Non-pigmented ciliary epithelial cell (primary cell): ENCODE measurements around the gene UCP2.
A peak's percentile ranks its signal among the peaks of the same experiment; 100 is the strongest.

Source experiments
- DNase-seq: peaks from one replicate; pipeline ENCODE4 v3.0.0-alpha.2; 2010; ENCODE audit warnings: low read depth

UCP2 gene, protein sequence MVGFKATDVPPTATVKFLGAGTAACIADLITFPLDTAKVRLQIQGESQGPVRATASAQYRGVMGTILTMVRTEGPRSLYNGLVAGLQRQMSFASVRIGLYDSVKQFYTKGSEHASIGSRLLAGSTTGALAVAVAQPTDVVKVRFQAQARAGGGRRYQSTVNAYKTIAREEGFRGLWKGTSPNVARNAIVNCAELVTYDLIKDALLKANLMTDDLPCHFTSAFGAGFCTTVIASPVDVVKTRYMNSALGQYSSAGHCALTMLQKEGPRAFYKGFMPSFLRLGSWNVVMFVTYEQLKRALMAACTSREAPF

DNA sequence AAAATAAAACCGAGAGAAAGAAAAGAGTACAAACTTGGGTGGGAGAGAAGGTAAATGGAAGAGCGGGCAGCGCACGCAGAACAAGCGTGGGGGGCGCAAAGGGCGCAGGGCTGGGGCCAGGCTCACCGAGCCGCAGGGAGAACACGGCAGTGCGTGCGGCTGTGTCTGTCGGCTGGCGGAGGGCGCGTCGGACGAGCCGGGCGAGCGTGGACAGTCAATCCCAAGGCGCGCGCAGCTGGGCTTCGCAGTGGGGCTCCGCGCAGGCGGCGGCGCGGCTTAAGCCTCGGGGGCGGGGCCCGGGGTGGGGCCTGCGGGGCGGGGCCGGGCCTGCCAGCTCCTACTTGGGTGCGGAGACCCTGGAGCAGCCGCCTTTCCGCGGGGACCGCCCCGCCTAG, at the start of gene UCP2:
Gene UCP2 (minus strand): TSS at position 249 of the 395 bp plus-strand sequence. CDS start 4,465 bp downstream, outside the sequence.
- DNase-seq = no peak

DNA sequence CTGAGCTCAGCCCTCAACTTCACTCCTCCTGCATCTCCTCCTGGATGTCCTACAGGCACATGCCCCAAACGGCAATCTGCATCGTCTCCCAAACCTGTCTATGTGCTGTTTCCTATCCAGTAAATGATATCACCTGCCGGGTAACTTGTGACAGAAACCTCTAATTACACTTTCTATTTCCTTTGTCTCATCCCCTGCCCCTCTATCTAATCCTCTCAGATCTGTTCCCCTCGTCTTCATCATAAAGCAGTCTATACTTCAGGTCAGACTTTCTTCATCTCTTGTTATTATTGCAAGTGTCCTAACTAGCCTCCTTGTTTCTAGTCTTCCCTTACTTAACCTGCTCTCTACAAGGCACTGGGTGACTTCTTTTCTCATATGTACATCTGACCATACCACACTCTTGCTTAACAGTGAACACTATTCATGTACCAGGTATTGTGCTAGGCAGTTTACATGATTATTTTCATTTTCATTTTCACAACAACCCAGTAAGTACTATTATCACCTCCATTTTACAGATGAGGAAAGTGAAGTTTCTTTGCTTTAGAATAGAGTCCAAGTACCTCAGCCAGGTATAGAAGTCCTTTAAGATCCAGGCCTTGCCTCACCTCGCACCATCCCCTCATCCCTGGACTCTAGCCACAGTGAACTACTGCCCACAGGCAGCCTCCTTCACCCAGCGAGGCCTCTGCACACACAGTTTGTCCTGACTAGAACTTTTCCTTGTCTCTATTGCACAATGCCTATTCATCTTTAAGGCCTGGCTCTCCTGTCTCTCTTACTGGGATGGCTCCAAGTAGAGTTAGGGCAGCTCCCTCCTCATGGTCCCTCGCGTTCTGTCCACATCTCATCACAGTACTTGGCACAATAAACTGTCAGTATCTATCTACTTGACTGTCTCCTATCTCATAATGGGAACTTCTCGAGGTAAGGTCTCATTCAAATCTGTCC, 48.4 kb upstream of the UCP2 start:
- DNase-seq = no peak

DNA sequence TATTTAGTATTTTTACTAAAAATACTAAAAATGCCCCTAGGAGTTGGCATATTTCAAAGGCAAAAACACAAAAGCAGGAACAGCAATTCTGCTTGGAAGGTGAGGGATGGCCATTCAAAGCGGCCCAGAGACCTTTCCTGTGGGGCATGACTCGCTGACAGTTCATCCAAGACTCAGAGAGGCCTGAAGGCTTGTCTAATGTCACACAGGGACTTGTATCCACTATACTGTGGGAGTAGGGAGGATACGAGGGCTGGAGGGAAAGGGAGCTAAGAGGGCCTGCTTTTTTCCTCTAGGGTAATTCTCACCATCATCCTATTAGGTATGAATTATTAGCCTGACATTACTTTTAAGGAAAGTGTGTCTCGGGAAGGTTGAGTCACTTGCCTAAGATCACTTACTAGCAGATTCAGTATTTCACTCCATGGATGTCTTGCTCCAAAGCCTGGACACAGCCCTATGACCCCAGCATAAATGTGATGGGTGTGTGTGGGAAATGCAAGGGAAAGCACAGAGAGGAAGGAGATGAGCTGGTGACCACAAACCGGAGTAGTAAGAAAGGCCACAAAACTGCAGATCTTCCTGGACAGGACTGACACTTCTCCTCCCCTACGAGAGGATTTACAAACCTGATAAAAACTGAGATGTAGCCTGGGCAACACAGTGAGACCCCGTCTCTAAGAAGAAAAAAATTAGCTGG, 43.0 kb upstream of the UCP2 start:
- DNase-seq = no peak

DNA sequence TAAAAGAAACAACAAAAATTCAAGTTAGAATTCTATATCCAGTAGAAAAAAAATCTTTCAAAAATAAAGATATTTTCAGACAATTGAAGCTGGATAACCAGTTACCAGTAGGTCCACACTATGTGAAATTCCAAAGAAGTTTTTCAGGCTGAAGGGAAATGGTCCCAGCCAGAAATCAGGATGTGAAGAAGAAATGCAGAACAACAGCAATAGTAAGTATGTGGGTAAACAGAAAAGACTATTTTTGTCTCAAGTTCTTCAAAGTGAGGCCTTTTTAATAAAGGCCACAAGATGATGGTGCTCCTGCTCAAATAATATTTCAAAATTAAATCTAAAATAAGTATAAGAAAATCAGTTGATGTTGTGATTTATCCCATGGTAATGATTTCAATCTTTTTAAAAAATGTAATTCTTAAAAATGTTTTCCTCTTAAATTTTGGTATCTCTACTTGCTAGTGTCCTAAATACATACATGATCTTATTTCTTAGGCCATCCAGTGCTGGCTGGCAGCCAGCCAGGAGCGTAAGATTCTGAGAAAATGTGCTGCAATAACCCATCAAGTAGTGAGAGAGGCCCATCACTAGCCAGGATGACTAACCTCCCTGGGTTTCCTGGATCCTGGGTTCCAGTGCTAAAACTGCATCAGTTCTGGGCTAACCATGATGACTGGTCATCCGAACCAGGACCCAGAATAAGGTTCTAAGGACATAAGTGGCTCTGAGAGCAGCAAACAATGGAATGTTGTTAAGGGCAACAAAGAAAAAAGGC, 41.8 kb upstream of the UCP2 start:
- peak; percentile 43 for DNase-seq

DNA sequence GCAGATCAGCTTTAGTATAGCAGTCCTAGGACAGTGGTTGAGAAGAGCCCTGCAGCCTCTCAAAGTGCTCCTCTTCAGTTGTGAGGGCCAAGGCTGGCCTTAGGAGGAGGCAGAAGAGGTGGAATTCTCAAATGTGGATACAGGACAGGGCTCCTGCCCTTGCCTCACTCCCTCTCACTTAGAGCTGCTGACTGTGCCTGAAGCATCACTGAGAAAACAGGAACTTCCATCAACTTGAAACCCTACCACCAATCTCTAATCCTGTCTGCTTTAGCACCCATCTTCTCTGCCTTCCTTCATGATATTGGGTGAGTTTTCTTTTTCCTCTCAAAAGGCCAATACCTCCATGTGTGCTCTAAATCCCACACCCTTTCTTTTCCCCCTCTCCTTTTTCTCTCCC, 40.6 kb upstream of the UCP2 start:
- DNase-seq = no peak

DNA sequence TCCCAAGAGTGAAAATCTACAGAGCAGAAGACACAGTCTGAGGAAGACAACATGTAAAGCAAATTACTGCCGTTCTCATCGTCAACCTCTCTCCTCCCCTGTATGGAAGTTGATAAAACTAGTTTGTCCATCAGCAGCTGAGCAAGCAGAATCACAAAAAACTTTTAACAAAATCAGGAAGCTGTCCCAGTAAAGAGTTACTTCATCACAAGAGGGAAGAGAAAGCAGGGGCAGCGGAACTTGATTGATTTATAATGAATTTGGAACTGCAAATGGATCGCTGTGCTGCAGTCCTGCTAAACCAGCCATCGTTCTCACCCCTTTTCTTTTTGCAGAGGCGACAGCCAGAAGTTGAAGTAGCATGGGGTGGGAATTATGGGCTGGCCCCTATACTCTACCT, 39.9 kb upstream of the UCP2 start:
- DNase-seq = no peak

DNA sequence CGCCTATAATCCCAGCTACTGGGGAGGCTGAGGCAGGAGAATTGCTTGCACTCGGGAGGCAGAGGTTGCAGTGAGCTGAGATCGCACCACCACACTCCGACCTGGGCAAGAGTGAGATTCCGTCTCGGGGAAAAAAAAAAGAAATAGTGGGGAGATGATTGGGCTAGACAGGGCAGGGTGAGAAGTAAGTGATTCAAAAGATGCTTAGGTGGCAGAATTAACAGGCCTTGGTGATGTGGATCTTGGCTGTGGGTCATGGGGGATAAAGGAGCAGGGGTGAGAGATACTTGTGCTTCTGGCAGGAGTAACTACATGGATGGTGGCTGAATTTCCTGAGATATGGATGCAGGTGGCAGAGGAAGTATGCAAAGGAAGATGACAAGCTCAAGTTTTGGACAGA, 39.4 kb upstream of the UCP2 start:
- DNase-seq = no peak

DNA sequence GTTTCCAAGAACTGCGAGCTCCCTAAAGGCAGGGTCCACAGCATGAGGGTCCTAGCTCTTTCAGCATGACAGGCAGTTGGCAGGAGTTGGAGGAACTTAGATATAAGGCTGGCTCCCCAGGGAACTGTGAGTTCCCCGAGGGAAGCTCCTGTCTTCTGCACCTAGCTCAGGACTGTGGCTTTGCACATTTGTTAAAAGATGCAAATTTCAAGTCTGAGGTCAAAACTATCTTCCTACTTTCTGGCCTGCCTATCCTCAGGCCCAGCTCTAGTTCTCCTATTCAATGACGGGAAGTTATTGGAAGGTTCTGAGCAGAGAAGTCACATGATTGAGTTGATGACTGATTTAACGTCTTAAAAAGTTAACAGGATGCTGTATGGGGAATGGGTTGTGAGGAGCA, 37.9 kb upstream of the UCP2 start:
- DNase-seq = no peak

DNA sequence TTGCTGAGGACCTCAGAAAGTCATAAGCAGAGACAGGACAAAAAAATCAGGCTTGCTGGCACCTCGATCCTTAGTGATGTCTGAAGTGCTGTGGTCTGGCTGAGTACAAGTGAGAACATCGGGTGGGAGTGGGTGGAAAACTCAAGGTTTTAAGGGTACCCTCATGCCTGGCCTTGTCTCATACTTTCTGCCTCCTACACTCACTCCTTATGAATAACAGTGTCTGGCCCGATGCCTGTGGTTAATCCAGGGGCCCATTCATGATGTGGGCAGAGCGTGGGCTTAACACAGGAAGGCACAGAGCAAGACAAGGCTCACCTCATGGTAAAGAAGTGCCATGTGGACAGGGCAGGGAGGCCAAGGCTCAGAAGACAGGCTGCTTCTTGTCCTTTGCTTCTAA, 37.2 kb upstream of the UCP2 start:
- no peak for DNase-seq

DNA sequence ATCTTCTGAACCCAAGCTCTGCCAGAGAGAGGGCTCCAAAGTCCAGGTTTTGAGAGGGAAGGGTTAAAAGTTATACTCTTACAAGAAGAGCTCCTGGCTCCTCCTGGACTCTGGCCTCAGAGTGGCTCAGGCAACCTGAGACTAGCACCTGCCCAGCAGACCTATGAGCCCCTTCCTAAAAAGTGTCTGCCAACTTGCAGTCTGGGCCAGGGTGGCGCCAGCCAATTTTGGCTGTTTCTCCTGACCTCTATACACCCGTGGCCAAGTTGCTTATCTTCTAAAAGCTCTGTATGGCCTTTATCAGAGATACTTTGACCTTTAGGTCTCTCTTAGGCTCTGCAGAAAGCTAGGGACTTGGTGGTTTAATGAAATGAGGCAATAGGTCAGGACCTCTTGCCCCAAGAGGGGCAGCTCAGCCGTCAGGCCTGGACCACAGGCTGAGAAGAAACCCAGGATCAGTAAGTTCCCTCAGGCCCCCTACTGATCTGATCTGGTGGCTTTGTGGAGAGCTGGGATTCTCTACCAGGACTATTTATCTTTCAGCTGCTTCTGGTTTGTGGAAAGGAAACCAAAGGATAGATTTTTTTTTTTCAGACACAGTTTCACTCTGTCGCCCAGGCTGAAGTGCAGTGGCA, 36.6 kb upstream of the UCP2 start:
- no peak for DNase-seq

DNA sequence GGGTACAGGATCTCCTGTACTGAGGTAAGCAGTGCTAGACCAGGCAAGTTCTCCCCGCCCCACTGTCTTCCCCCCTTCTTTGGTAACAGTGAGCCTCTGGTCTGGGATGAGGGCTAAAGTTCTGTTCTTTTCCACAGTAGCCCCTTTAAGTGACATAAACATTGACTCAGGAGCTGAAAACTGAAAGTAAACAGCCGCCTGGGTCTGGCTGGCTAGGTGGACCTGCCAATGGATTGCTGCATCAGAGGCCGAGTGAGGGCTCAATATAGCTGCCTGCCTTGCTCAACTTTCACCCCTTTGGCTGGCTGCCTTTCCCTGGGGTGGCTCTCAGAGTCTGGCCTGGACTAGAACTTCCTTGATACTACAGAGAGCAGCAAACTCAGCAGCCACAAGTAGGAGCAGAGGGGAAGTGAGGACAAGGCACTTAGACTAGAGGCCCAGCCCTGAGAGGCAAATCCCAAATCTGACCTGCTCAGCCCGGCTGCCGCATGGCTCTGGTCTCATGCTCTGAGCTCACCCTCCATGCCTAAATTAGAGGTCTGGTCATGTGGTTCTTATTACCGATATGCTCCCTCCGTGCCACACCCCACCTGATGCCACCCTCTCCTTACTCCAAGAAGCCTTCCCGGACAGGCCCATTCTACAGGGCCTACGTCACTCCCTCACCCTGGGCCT, 35.8 kb upstream of the UCP2 start:
- DNase-seq = no peak

DNA sequence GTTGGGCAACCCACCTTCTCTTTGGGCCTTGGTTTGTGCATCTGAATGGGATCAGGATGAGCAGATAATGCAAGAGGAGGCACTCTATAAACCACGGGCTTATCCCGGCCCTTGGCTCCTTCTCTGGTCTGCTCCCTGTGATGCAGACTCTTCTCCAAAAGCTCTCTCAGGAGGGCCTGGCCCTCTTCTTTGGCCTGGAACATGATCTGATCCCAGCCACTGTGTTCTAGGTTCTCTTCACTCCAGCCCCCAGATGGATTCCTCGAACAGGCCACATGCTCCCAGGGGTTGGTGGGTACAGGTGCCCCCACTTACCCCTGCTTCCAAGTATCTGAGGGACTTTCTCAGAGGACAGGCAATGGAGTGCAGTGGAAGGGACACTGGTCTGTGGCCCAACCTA, 35.0 kb upstream of the UCP2 start:
- DNase-seq = no peak

DNA sequence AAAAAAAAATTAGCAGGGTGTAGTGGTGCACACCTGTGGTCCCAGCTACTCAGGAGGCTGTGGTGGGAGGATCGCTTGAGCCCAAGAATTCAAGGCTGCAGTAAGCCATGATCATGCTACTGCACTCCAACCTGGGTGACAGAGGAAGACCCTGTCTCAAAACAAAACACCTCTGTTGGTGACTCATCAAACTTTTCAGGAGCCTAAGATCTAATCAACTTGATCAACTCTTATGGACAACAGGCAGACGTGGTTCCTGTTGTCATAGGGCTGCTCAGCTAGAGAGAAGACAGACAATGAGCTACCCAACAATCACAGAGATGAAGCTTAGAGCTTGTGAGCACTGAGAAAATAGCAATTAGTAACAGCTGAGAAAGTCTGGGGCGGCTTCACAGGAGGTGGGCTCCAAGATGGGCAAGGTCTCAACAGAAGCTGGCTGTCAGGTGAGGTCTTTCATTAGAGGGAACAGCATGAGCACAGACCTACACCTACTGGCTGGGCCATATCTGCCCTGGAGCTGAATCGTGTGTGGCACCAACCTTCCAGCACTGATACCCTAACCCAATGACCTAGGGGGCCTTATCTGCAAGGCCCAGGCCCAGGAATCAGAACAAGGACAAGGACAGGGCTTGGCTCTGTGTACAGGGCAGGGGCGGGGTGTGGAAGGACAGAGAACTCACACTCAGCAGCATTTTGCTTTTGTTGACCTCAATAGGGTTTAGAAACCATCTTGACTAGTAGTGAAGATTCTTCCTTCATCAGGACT, 33.5 kb upstream of the UCP2 start:
- no peak for DNase-seq

DNA sequence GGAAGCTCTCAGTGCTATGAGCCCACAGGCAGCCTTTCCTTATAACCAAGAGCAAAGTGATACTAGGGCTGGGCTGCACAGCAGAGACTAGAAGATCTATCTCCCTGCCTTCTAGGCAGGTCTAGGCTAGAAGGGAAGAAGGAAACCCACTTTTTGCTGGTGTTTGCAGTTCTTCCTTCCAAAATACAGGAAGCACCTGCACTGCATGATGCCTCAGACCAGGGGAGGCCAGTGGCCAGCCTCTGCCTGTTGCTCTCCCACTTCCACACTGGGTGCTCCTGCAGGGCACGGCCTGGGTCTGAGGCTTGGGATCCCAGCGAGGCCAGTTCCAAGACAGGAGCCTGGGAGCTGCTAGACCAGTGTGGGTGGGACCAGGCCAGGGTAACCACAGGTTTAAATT, 32.2 kb upstream of the UCP2 start:
- no peak for DNase-seq

DNA sequence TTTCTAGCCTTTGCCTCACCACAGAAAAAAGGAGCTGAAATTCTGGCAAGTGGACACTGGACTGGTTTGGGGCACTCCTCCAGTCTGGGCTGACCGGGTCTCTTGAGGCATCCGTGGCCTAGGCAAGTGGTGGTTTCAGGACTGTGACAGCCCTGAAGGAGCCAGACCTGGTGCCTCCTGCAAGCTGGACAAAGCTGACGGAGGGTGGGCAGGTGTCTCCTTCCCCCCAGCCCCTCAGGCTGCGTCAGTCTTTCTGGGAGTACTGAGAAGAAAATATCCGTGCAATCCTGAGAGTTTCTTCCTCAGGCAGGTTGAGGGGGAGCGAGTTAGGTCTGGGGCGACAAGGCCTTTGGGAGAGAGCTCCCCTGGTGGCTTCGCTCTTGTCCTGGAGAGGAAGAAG, 30.5 kb upstream of the UCP2 start:
- no peak for DNase-seq

DNA sequence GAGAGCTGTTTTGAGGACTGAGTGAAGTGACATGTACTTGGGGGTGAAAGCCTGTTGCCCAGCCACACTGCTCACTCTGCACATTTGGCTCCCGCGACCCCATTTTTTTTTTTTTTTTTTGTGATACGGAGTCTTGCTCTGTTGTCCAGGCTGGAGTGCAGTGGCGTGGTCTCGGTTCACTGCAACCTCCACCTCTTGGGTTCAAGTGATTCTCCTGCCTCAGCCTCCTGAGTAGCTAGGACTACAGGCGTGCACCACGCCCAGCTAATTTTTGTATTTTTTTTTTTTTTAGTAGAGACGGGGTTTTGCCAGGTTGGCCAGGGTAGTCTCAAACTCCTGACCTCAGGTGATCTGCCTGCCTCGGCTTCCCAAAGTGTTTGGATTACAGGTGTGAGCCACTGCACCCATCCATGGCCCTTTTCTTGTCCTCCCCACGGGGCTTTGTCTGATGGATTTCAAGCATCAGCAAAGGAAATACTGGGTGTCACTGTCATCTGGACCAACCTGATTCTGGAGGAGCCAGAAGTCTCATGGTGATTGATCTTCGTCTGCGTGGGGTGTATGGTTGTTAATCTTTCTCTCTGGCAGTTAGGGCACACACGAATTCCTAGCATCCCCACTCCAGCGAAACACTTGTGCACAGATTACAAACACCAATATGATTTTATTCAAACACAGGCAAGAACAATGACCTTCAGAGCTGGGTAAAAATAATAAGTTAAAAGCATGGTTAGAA, 29.6 kb upstream of the UCP2 start:
- no peak for DNase-seq

DNA sequence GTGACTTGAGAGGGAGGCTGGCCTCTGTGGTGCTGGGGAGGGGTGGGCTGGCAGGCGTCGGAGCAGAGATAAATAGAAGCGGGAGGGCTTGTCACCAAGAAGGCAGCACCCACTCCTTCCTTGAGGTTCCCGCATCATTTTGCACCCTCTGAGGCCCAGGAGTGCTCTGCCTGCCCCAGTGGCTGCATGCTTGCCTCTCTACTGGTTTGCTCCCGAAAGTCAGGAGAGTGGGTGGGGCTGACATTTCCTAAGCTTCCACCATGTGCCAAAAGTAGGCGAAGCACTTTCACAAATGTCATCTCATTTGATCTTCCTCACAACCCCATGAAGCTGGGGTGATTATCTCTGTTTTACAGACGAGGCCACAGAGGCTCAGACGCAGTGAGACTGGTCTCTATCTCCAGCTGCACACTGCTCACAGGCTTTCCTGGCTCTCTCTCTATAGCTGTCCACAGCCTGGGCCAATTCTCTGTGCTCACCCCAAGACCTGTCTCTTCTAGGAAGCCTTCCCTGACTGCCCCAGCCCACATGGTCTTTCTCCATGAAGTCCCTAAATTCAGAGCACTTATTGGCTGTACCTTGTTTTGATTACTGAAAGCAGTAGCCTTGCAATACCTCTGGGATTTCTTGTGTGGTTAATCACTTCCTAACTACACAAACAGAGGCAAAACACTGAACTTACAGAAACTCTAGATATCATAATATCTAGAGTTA, 28.9 kb upstream of the UCP2 start:
- DNase-seq = no peak
